Measurements from ENCODE around the gene SCAF4.
"Not testable (repeated sequence)": the region's sequence is repeated elsewhere in the genome, so short reads cannot be mapped to it uniquely, and the experiment has no call there.

Gene SCAF4

GRCh38 chr21:31741116-31741515 is 9.2 kb upstream of the SCAF4 start:
- H3K27me3 ChIP-seq (ENCODE audit: insufficient read depth, poor library complexity, severe bottlenecking): no peaks in the 10 kb centered on the region
- TF ChIP-seq, protein P1, sequence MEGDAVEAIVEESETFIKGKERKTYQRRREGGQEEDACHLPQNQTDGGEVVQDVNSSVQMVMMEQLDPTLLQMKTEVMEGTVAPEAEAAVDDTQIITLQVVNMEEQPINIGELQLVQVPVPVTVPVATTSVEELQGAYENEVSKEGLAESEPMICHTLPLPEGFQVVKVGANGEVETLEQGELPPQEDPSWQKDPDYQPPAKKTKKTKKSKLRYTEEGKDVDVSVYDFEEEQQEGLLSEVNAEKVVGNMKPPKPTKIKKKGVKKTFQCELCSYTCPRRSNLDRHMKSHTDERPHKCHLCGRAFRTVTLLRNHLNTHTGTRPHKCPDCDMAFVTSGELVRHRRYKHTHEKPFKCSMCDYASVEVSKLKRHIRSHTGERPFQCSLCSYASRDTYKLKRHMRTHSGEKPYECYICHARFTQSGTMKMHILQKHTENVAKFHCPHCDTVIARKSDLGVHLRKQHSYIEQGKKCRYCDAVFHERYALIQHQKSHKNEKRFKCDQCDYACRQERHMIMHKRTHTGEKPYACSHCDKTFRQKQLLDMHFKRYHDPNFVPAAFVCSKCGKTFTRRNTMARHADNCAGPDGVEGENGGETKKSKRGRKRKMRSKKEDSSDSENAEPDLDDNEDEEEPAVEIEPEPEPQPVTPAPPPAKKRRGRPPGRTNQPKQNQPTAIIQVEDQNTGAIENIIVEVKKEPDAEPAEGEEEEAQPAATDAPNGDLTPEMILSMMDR (IDR thresholded peaks at IDR 0.05; ENCODE audit: poor library complexity, severe bottlenecking): no peak
- H3K36me3 ChIP-seq (ENCODE audit: low read depth): no peaks in the 10 kb centered on the region
- H3K27ac ChIP-seq (ENCODE audit: poor library complexity, severe bottlenecking): no peak overlapping the region
- DNase-seq (ENCODE audit: low spot score) (no peak), ATAC-seq (ENCODE audit: low read depth) (no peak)
- H3K4me3 ChIP-seq (ENCODE audit: severe bottlenecking): no peak overlapping the region
- H3K9me3 ChIP-seq (ENCODE audit: severe bottlenecking): no peaks in the 10 kb centered on the region
- no peaks in the 10 kb centered on the region for H3K4me1 ChIP-seq (ENCODE audit: insufficient read depth, poor library complexity, severe bottlenecking)

GRCh38 chr21:31737586-31738397 is 5.9 kb upstream of the SCAF4 start:
- H3K9me3 ChIP-seq (ENCODE audit: severe bottlenecking); DNase-seq (ENCODE audit: low spot score); H3K36me3 ChIP-seq (ENCODE audit: low read depth); ATAC-seq (ENCODE audit: low read depth); H3K4me3 ChIP-seq (ENCODE audit: severe bottlenecking); H3K27ac ChIP-seq (ENCODE audit: poor library complexity, severe bottlenecking); H3K27me3 ChIP-seq (ENCODE audit: insufficient read depth, poor library complexity, severe bottlenecking); H3K4me1 ChIP-seq (ENCODE audit: insufficient read depth, poor library complexity, severe bottlenecking): not testable (repeated sequence)

- ATAC-seq (ENCODE audit: low read depth) (no peak), DNase-seq (ENCODE audit: low spot score) (no peak)
- Histone ChIP-seq H3K4me3 (ENCODE audit: severe bottlenecking) (no peak overlapping the region), H3K9me3 (ENCODE audit: severe bottlenecking) (no peaks in the 10 kb centered on the region), H3K36me3 (ENCODE audit: low read depth) (no peaks in the 10 kb centered on the region), H3K27me3 (ENCODE audit: insufficient read depth, poor library complexity, severe bottlenecking) (no peaks in the 10 kb centered on the region), H3K4me1 (ENCODE audit: insufficient read depth, poor library complexity, severe bottlenecking) (peaks cover 12% of the 10 kb centered on the region), H3K27ac (ENCODE audit: poor library complexity, severe bottlenecking) (no peak overlapping the region)
- TF ChIP-seq, protein P1 (IDR thresholded peaks at IDR 0.05; ENCODE audit: poor library complexity, severe bottlenecking): no peak
Measured at GRCh38 chr21:31735511-31735992, 3.6 kb upstream of the SCAF4 start.

DNA sequence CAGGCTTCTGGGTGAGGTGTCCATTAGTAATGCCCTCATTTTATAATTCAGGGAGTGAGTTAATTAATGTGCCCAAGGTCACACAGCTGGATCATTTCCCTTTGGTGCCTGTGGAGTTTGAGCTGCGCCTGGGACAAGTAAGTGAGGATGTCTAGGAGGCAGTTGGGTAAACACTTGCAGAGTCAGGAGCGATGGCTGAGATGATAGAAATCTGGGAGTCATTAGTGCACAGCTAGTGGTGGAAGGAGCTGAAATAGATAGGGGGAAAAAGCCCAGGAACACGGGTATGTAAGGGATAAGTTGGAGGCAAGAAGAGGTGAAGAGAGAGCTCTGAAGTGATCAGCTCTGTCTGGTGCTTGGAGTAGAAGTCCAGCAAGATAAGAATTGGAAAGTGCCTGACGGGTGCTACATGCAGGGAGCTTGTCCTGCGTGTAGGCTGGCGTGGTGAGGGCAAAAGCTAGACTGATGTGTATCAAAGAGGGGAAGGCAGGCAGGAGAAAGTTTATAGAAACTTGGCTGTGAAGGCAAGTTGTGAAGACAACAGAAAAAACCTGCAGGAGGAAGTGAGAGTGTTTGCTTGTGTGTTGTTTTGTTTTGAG is 1.7 kb upstream of the SCAF4 start:
- no peak for DNase-seq (ENCODE audit: low spot score)
- Histone ChIP-seq H3K27ac (ENCODE audit: poor library complexity, severe bottlenecking) (no peak overlapping the region), H3K9me3 (ENCODE audit: severe bottlenecking) (no peaks in the 10 kb centered on the region), H3K27me3 (ENCODE audit: insufficient read depth, poor library complexity, severe bottlenecking) (no peaks in the 10 kb centered on the region), H3K36me3 (ENCODE audit: low read depth) (0 out of 2 replicates have a peak, but pooled peaks cover 10% of the 10 kb centered on the region), H3K4me1 (ENCODE audit: insufficient read depth, poor library complexity, severe bottlenecking) (peaks cover 27% of the 10 kb centered on the region), H3K4me3 (ENCODE audit: severe bottlenecking) (no peak overlapping the region)
- no peak for ATAC-seq (ENCODE audit: low read depth)
- TF ChIP-seq, protein P1 (IDR thresholded peaks at IDR 0.05; ENCODE audit: poor library complexity, severe bottlenecking): no peak

- TF ChIP-seq, protein P1 (IDR thresholded peaks at IDR 0.05; ENCODE audit: poor library complexity, severe bottlenecking): no peak
- Histone ChIP-seq H3K27me3 (ENCODE audit: insufficient read depth, poor library complexity, severe bottlenecking) (no peaks in the 10 kb centered on the region), H3K36me3 (ENCODE audit: low read depth) (0 out of 2 replicates have a peak, but pooled peaks cover 10% of the 10 kb centered on the region), H3K4me3 (ENCODE audit: severe bottlenecking) (peak overlapping the region; percentile 68), H3K4me1 (ENCODE audit: insufficient read depth, poor library complexity, severe bottlenecking) (peaks cover 27% of the 10 kb centered on the region), H3K27ac (ENCODE audit: poor library complexity, severe bottlenecking) (peak overlapping the region; percentile 79), H3K9me3 (ENCODE audit: severe bottlenecking) (no peaks in the 10 kb centered on the region)
- 0 out of 3 replicates have a peak, but pooled peaks have one; percentile 5 for ATAC-seq (ENCODE audit: low read depth)
- no peak for DNase-seq (ENCODE audit: low spot score)
Measured at GRCh38 chr21:31732597-31733550, 956 bp upstream of the SCAF4 start.
